ENCODE measurements around the gene BRD4.
A peak's percentile ranks its signal among the peaks of the same experiment; 100 is the strongest.
"Not testable (repeated sequence)": the region's sequence is repeated elsewhere in the genome, so short reads cannot be mapped to it uniquely, and the experiment has no call there.

Gene BRD4

DNA sequence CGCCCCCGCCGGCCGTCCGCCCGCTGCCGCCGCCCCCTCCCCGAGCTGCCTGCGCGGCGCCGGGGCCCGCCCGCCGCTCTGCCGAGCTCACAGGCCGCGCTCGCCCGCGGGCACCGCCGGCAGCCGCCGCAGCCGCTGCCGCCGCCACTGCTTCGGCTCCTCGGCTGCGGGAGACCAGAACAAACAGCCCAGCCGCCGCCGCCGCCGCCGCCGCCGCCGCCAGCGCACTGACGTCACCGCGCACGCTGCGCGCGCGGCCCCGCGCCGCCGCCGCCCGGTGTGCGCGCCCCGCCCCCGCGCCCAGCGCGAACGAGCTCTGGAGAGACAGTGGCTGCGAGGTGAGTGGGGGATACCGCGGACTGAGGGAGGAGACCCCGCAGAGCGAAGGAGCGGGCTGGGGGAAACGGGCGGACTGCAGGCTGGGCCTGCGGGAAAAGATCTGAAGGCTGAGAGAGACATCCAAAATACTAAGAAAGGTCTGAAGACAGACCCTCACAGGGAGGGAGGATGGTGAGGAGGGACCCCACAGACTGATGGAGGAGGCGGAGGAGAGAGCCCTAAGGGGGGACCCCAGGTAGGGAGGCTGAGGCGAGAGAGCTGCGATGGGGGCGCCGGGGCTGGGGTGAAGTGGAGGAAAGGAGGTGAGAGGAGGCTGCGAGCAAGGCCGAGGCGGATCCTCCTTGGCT, at the start of gene BRD4:
TSS of gene BRD4 (minus strand) at position 229 of the 686 bp plus-strand sequence. CDS start 59,440 bp downstream, outside the sequence.
- peak; percentile 55 for DNase-seq

DNA sequence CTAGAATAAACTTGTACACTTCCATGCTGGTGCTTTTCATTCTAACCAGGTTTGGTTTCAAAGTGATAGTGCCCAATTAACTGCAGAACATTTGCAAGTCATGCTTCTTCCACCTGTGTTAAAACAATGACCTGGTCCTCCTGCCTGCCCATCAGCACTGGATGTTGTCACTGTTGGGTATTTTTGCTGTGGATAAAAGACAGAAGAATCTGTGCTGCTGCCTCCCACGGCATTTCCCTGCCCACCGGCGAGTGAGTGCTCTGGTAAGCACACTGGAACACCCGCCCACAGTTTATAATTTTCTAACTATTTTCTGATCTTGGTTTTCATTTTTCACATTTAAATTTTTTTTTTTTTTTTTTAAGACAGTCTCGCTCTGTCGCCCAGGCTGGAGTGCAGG, 49.5 kb upstream of the BRD4 start:
- no peak for DNase-seq

DNA sequence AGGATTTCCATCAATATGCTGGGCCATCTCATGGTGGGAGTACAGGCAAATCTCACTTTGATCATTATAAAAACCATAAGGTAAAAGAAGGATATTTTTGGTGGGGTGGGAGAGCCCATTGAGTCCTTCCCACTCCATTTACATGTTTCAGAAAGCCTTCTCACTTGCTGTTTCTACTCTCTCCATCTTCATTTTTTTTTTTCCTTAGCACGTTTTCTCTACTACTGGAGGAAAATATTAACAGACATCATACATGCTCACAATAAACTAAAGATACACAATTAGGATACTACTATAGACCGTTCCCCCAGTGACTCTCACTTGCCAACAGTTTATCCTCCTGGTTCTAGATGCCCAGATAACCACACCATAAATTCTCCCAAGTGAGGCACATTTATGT, 49.1 kb upstream of the BRD4 start:
- DNase-seq, result no peak

DNA sequence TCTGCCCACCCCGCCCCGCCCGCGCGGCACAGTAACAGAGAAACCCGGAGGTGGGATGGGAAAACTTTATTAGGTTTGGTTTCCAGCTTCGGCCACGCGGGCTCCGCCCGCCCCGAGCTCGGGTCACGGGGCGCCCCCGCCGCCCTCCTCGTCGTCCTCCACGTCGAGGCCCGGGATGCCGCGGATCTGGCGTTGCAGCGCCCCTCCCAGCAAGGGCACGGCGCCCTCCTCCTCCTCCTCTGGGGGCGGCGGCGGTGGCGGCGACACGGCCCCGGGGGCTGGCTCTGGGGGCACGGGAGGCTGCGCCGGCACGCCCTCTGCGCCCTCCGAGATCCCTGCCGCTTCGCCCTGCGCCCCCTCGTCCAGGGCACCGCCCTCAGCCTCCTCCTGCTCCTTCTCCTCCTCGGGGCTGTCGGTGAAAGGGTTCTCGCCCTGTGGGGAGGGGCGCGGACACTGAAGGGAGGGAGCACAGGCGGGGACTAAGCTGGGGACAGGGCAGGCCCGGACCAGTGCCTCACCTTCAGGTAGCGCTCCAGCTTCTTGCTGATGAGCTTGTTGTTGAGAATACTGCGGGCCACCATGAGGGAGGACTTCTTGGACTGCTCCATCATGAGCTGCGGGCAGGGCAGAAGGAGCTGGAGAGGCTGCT, 47.8 kb upstream of the BRD4 start:
- peak; percentile 73 for DNase-seq

DNA sequence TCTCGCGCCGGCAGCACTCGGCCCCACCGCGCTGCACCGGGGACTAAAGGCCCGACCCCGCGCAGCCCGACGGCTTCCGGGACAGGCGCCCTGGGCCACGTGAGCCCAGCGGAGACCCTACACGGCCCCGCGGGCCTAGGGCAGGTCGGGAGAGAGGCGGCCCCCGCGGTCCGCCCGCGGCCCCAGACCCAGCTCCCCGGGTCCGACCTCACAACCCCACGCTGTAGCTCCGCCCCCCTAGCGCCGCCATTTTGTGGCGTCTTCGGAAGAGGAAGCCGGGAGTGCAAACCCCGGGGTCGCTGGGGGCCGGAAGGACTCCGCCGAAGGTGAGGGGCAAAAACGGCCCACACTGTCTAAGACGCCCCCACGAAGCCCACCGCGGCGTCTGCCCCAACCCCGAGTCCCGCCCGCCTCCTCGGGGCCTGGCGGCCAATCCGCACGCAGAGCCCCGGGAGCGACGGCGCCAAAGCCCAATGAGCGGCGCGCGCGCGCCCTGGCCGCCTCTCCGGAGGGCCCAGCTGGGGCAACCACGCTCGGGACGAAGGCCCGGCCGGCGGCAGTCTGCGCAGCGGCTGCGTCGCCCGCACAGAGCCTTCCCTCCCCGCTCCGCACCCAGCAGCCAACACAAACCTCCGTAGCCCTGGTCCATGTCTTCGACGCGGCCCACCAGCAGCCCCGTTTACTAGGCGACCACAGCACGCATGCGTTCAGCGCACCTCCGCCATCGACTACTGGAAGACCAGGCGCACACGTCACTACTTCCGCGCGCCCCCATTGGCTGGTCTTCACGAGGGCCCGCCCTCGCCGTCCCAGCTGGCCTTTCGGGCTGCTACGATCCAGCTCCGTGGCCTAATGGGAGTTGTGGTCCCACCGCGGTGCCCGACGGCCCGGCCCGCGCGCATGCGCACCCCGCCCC, 47.0 kb upstream of the BRD4 start, which contains the start of gene AKAP8:
TSS of gene AKAP8 (minus strand) at position 705 of the 916 bp plus-strand sequence. CDS start at position 649, 56 bp downstream.
- peak; percentile 98 for DNase-seq

DNA sequence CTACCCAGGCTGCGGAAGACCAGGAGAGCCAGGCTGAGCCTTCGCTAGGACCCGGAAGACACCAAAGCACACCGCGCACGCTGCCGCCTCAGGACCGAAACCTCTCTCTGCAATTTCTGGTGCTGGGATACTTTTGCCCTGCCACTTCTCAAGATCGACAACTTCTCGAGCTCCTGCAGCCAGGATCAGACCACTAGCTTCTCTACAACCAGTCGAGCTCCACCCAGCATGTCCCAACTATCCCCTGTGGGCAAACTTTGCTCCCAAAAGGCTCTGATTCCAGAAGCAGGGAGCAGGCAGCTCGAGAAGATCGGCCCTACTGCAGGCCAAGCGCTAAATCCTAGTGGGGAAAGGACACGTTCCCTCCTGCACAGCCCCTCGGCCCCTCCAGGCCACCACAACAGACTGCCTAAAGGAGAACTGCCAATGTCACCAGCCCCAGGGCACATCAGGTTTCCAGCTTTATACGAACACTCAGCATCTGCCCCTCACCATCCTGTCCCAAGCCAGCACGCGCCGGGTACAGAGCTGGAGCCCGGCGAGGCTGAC, 46.3 kb upstream of the BRD4 start:
- peak; percentile 66 for DNase-seq

DNA sequence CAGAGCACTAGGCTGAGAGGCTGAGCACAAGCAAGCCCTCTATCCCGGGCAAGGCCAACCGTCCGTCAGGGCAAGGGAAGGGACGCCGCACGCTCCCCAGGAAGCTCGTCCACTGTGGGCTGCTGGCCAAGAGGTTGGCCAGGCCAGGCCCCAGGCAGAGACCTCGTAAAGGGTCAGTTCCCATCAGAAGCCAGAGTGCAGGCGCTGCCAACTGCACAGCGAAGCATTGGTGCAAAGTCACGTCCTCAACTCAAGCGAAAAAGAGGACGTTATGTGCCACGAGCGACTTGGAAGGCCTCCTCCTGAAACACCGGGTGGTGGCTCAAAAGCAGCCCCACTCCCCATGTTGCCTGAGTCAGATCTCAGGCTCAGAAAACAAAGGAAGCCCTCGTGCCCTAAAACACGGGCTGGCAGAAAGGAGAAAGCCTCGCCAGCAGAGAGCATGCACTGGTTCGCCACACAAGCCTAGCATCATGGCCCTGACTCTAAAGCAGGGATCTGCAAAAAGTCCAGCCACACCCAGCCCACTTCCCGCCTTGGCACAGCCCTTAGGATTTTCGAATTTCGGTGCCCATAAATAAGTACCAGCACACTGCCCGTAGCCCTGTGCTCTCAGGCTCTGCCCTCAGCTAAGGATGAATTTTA, 42.6 kb upstream of the BRD4 start:
- no peak for DNase-seq

DNA sequence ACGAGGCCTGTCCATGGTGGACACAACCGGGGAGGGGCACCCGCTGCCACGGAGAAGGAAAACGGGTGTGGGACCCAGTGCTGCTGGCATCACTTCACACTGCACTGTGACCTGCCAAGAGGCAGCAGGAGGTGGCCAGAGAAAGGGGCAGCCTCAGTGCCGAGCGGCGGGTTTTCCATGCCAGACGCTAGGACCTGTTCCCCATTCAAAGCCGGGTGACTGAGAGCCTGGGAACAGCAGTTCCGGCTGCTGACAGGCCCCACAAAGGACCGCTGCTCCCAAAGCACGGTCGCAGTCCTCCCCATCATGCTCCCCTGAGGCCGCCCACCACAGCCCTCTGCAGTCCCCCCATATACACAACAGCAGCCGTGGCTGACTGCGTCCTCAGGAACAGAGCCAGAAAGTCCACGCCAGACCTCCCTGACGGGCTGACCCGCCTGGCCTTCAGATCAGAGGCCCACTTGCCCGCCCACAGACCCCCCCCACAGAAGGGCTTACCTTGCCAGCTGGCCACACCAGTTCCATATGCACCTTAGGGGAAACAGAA, 41.8 kb upstream of the BRD4 start:
- DNase-seq, result no peak

DNA sequence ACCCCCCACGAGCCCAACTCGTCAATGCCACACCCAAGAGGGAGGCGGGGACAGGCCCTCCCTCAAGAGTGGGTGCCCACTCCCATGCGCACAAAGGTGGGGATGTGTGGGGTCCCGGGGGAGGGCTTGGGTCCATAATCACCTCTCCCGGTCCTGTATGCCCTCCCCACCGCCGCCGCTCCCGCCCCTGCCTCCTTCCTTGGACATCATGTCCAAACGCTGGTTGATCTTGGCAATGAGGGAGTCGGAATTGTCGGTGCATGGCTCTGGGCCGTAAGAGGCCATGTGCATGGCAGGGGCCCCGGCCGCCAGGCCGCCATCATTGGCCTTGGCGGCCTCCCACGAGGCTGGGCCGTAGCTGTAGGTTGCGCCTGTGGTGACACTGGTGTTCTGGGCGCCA, 41.3 kb upstream of the BRD4 start:
- no peak for DNase-seq

DNA sequence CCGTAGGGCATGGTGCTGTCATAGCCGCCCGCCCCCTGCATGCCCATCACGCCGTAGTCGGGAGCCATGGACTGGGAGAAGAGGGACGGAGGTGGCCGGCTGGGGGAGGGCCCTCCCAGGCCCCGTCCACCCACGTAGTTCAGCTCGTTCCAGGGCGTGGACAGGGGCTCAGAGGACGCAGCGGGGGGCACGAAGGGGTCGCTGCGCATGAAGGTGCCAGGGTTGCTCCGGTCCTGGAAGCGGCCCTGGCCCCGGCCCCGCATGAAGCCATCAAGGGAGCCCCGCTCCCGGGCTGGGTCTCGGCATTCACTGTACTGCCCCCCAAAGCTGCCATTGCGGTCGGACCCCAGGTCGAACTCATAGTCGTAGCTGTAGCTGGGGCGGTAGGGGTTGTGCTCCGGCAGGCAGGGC, 40.6 kb upstream of the BRD4 start:
- no peak for DNase-seq

DNA sequence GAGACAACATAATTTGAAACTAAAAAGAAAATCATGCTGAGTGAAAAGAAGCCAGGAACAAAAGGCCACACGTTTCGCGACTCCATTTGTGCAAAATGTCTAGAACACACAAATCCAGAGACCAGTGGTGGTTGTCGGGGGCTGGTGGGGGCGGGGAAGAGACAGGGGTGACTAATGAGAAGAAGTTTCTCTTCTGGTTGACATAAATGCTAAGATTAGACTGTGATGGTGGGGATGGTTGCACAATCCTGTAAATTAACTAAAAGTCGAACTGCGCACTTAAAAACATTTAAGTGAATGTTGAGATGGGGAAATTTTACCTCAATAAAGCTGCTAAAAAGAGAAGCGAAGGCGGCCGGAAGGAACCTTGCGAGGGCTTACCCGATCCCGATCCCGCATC, 40.1 kb upstream of the BRD4 start:
- DNase-seq, result no peak

DNA sequence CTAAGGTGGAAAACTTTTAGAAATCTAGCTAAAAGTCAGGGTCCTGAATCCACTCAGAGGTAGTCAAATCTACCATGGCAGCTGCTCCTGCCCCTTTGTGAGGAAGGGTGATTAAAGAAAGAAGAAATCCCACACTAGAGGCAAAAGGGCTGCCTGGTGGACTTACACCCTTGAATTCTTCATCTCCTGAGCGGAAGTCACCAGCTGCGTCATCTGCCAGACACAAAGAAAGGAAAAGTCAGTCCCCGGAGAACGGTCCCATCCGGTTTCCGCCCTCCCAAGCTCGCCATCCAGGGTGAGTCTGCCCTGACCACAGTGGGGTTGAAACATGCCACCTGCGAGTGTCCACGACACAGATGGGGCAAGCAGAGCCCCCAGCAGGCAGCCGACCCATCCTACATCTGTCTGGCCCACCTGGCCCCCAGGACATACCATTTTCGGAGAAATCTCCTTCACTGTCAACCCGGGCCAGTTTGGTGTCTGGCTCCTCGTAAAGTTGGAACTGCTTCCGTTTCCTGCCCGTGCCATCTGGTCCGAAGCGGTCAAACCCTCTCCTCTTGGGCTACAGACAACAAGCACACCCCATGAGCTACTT, 39.5 kb upstream of the BRD4 start:
- no peak for DNase-seq

DNA sequence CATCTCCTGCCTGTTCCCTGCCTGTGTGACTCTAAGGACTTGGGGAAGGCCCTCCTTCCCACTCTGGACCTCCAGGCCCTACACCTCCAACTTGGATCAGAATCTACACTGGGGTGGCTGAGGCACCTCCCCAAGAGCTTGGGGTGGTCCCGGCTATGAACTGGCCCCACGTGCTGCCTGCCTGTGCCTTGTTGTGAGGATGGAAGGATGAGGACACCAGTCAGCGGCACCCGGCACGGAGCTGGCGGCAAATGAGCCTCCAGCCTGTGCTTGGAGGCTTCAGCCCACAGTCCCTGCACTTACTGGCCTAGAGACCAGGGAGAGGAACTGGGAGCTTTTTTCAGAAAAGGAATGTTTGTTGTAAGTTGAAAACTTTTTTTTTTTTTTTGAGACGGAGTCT, 38.8 kb upstream of the BRD4 start:
- no peak for DNase-seq

DNA sequence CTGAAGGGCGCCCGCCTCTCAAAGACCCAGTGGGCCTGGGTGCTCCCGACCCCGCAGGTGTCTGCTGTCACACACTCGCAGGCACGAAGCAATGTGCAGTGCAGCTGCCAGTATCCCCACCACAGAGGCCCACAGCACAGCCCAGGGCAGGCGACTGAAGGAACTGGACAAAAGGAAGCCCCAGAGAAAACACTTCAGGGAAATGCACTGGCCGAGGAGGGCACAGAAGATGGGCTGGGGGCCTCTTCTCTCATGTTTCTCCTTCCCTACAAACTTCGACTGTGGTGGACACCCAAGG, 37.2 kb upstream of the BRD4 start:
- DNase-seq, result no peak

DNA sequence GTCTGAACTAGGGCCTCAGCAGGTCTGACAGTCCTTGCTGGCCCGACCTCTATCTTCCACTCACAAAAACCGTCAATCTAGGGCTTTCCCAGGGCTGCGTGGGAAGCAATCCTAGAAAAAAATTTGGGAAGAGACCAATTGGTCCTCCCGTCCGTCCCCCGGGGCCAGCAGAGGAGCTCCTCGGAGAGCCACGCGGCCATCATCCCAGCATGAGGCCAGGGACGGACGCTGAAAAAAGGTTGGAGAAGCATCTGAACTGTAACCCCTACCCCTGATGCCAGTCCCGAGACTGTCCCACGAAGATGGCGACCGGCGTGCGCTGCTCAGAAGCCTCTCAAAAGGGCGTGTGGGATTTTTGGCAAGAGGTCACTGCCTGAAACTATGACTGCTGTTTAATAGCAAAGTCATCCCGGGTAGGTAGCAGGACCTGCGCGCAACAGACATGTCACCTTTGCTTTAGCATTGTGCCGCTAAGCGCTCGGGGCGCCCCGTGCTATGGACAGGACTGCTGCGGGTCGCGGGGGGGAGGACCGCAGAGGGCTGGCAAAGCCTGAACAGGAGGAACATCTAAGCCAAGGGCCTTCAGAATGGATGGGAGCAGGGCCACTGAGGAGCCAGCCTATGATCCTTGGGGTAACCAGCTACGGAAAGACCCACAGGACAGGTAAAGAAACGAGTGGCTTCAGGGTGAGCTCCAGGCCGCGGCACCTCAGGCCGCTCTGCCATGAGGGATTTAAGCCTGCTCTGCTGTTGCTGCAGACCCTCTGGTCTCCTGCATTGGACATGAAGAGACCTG, 36.7 kb upstream of the BRD4 start:
- no peak for DNase-seq

DNA sequence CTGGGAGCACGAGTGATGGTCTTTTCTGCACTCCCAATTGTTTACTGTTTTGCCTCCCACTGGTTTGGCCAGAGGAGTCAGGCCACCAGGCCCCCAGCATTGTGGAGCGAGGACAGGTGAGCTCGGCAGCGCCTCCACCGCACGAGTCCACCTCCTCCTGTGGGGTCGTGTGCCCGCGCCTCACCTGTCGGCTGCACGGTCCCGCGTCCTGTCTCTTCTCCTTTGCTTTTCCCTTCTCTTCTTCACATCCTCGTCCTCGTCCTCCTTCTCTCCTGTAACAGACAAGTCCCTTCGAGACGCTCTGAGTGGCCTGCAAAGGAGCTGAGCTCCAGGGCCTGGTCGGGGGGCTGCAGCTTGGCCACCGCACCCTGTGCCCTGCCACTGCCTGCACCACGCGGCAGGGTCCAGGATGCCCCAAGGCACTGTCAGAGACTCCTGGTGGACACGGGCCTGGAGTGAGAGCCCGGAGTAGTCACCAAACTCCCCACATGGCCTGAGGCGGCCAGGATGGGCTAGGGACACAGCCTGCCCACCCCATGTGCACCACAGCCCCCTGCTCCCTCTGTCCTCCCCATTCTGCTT, 35.8 kb upstream of the BRD4 start:
- DNase-seq, result no peak

DNA sequence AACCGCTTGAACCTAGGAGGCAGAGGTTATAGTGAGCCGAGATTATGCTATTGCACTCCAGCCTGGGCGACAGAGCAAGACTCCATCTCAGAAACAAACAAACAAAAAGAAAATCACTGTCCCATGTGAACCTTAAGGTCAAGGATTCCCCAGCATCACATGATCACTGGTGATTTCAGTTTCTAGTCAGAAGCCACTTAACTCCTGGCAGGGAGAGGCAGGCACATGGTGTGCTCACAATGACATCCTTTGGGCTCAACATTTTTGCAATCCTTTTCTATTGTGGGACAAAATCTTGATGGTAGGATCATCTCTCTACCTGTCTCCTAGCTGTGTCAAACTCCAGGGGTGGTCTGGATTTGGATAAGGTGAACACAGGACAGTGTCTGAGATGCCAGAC, 35.1 kb upstream of the BRD4 start:
- no peak for DNase-seq

DNA sequence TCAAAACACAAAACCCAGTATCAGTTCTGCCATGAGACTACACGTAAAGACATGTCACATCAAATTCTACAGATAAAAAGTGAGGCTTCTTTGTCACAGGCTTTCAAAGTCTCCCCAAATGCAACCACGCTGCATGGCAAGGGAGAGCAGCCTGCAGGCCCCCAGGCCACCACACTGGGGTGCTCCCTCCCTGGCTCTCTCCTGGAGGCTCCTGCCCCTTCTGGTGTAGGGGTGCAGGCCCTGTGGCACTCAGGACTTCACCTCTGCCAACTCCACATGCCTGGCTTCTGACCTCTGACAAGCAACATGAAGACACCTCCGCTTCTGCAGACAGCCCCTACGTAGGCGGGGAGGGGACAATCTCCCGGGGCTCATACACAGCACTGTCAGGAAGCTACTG, 32.9 kb upstream of the BRD4 start:
- DNase-seq, result peak; percentile 26

DNA sequence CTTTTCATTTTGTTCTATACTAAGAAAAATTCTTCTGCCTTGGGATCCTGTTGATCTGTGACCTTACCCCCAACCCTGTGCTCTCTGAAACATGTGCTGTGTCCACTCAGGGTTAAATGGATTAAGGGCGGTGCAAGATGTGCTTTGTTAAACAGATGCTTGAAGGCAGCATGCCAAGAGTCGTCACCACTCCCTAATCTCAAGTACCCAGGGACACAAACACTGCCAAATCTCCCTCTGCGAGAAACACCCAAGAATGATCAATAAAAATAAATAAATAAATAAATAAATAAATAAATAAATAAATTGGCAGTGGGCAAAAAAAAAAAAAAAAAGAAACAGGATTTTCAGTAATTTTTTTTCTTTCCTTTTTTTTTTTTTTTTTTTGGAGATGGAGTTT, 31.5 kb upstream of the BRD4 start:
- DNase-seq, result peak; percentile 91

DNA sequence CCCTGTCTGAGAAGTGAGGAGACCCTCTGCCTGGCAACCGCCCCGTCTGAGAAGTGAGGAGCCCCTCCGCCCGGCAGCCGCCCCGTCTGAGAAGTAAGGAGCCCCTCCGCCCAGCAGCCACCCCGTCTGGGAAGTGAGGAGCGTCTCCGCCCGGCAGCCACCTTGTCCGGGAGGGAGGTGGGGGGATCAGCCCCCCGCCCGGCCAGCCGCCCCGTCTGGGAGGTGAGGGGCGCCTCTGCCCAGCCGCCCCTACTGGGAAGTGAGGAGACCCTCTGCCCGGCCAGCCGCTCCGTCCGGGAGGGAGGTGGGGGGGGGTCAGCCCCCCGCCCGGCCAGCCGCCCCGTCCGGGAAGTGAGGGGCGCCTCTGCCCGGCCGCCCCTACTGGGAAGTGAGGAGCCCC, 30.7 kb upstream of the BRD4 start:
- DNase-seq, result not testable (repeated sequence)

DNA sequence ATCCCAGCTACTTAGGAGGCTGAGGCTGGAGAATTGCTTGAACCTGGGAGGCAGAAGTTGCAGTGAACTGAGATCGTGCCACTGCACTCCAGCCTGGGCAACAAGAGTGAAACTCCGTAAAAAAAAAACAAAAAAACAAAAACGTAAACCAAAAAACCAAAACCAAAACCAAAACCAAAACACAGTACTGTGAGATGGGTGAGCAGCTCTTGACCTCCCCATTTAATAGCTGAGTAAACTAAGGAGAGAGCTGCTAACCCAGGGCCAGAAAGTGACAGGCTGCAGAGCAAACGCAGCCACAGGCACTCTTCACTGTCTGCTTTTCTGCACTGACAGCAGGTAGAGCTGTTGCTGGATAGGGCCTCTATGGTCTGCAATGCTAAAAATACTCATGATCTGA, 27.7 kb upstream of the BRD4 start:
- DNase-seq, result not testable (repeated sequence)
